HG03521 (cell line): Measurements from ENCODE around the gene TLR5.

Experiments used
- ATAC-seq: cut with Tn5 transposase; IDR thresholded peaks from one replicate; pipeline ENCODE4 v1.9.1; 2021; ENCODE audit warnings: mild to moderate bottlenecking, moderate library complexity; ENCODE audit not compliant: unreplicated experiment

TLR5 gene

GRCh38 chr1:223152399-223152798 is 9.4 kb upstream of the TLR5 start:
- no peak for ATAC-seq

GRCh38 chr1:223150443-223150842 is 7.4 kb upstream of the TLR5 start:
- ATAC-seq = no peak

- ATAC-seq = no peak
Observed at GRCh38 chr1:223147873-223148272, 4.8 kb upstream of the TLR5 start.

GRCh38 chr1:223147409-223147808 is 4.4 kb upstream of the TLR5 start:
- ATAC-seq = no peak

- ATAC-seq = no peak
Observed at GRCh38 chr1:223146745-223147144, 3.7 kb upstream of the TLR5 start.

- no peak for ATAC-seq
Observed at GRCh38 chr1:223144914-223145313, 1.9 kb upstream of the TLR5 start.

- ATAC-seq = no peak
Observed at GRCh38 chr1:223144431-223144830, 1.4 kb upstream of the TLR5 start.

GRCh38 chr1:223143537-223144248 is 645 bp upstream of the TLR5 start:
- peak; percentile 45 for ATAC-seq

- ATAC-seq = no peak
Observed at GRCh38 chr1:223142269-223142668, 779 bp downstream of the TLR5 start.

GRCh38 chr1:223140611-223141405 is 2.2 kb downstream of the TLR5 start:
- ATAC-seq = no peak

GRCh38 chr1:223137455-223138085 is 5.5 kb downstream of the TLR5 start:
- ATAC-seq = no peak

- no peak for ATAC-seq
Observed at GRCh38 chr1:223136086-223136485, 7.0 kb downstream of the TLR5 start.

- ATAC-seq = no peak
Observed at GRCh38 chr1:223135176-223135942, 7.7 kb downstream of the TLR5 start.

GRCh38 chr1:223133824-223134435 is 9.1 kb downstream of the TLR5 start:
- ATAC-seq = peak; percentile 65

- ATAC-seq = no peak
Observed at GRCh38 chr1:223133306-223133823, 9.7 kb downstream of the TLR5 start.

GRCh38 chr1:223129229-223129901 is 13.7 kb downstream of the TLR5 start:
- peak; percentile 58 for ATAC-seq

GRCh38 chr1:223126741-223127140 is 16.3 kb downstream of the TLR5 start:
- no peak for ATAC-seq

- ATAC-seq = no peak
Observed at GRCh38 chr1:223125766-223126165, 17.3 kb downstream of the TLR5 start.

- ATAC-seq = no peak
Observed at GRCh38 chr1:223123011-223123610, 19.9 kb downstream of the TLR5 start.
